ENCODE data around the gene RHOB. TPM values are rescaled to one million over a fixed set of nuclear protein-coding genes. Genes with fewer than 3 reads are reported as not detected.

The RHOB gene
- total RNA-seq, 1 donor from 2014 or later = 18.5 TPM

GRCh38 chr2:20473128-20473527, 26.3 kb downstream of the RHOB start:
- Mint-ChIP-seq H3K27me3 (peaks cover 7% of the 10 kb centered on the region), H3K27ac (no peak overlapping the region)

DNA sequence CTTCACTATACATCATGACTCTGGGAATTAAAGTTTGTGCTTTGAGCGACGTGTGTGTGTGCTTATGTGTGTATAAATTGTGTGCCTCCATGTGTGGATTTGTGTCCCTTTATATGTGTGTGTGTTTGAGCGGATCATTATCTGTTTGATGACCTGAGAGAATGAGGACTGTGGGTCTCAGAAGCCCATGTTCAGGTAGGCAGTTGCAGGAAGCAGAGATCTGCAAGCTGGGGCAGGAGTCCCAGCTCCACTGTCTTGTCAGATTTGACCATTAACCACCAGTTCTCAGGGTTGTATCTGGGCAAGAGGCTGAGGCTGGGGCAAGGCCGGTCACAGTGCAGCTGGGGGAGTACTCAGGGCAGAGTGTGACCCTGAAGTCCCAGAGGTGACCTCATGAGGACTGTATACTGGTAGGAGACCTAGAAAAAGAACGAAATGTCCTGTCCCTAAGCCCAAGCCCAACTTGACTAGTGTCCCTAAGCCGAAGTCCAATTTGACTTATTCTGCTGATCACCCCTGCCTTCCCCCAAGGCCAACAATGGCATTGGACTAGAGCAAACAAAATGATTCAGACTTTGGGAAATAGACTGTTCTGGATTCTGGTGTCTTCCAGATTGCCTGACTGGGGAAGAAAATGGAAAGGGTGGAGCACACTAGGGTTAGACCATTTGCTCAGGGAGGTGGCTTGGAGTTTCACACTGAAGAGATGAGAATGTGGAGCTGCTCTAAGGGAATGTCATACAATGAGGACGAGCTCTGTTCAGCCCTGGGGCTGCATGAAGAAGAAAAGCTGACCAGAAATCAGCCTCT, 28.1 kb downstream of the RHOB start:
- no peaks in the 10 kb centered on the region for H3K36me3 Mint-ChIP-seq (ENCODE audit: low read depth)
- no peak overlapping the region for H3K4me3 Mint-ChIP-seq
- DNase-seq = no peak
- no peaks in the 10 kb centered on the region for H3K9me3 Mint-ChIP-seq
- H3K27me3 Mint-ChIP-seq = peaks cover 6% of the 10 kb centered on the region
- intact Hi-C loops (cut with micrococcal nuclease) = no loop called here
- H3K27ac Mint-ChIP-seq = no peak overlapping the region
- peaks cover 2% of the 10 kb centered on the region for H3K4me1 Mint-ChIP-seq

More at GRCh38 chr2:20473128-20473527, 26.3 kb downstream of the RHOB start:
- no peak for DNase-seq
- Mint-ChIP-seq H3K4me3 (no peak overlapping the region), H3K9me3 (no peaks in the 10 kb centered on the region), H3K4me1 (peaks cover under 1% of the 10 kb centered on the region), H3K36me3 (ENCODE audit: low read depth) (no peaks in the 10 kb centered on the region)
- intact Hi-C loops (cut with micrococcal nuclease) = no loop called here

GRCh38 chr2:20475567-20475952, 28.7 kb downstream of the RHOB start:
- Mint-ChIP-seq H3K9me3 (no peaks in the 10 kb centered on the region), H3K4me3 (no peak overlapping the region), H3K27me3 (peaks cover 3% of the 10 kb centered on the region), H3K36me3 (ENCODE audit: low read depth) (no peaks in the 10 kb centered on the region), H3K27ac (no peak overlapping the region), H3K4me1 (peaks cover 2% of the 10 kb centered on the region)
- DNase-seq = no peak
- intact Hi-C loops (cut with micrococcal nuclease) = no loop called here

- no peaks in the 10 kb centered on the region for H3K36me3 Mint-ChIP-seq (ENCODE audit: low read depth)
- intact Hi-C loops (cut with micrococcal nuclease) = no loop called here
- H3K9me3 Mint-ChIP-seq = no peaks in the 10 kb centered on the region
- DNase-seq = no peak
- no peak overlapping the region for H3K4me3 Mint-ChIP-seq
- no peak overlapping the region for H3K27ac Mint-ChIP-seq
- H3K4me1 Mint-ChIP-seq = peaks cover 2% of the 10 kb centered on the region
- H3K27me3 Mint-ChIP-seq = peaks cover 4% of the 10 kb centered on the region
Observed at GRCh38 chr2:20476481-20476880, 29.6 kb downstream of the RHOB start.

DNA sequence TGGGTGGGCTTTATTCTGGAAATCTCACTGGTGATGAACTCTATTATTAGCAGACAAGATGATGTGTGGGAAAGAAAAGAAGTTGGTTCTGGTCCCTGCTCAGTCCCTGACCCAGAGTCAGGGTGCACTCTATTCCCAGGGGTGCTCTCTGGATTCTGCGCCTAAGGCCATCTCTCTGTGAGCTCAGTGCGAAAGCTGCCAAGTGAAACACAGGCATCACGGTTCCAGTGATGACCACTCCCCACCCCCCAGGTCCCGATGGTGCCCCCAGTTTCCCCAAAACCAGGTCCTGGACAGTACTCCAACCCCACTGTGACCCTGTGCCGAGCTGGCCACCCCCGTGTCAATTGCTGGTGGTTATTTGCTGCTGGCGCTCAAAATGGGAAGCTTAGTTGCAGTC, 30.1 kb downstream of the RHOB start:
- H3K27me3 Mint-ChIP-seq = peaks cover 4% of the 10 kb centered on the region
- no peaks in the 10 kb centered on the region for H3K36me3 Mint-ChIP-seq (ENCODE audit: low read depth)
- H3K9me3 Mint-ChIP-seq = no peaks in the 10 kb centered on the region
- no peak overlapping the region for H3K4me3 Mint-ChIP-seq
- peaks cover 2% of the 10 kb centered on the region for H3K4me1 Mint-ChIP-seq
- H3K27ac Mint-ChIP-seq = no peak overlapping the region
- no peak for DNase-seq
- intact Hi-C loops (cut with micrococcal nuclease) = no loop called here

DNA sequence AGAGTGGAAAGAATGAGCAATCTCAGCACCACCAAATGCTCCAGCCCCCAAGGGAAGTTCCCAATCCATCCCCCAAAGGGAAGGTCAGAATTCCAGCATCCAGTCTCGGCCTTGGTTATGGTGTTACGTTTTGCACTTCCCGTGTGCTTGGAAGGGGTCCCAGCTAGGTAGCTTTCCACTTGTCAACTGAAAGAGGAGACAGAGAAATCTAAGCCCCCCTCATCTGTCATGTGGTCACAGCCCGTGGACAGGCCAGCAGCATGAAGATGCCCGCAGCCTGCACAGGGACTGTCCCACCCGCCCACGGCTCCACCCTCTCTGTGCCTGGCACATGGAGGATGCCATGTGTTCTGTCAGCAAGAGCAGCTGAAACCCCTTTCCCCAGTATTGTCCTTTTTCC, 32.1 kb downstream of the RHOB start:
- no peak for DNase-seq
- Mint-ChIP-seq H3K4me1 (peaks cover 2% of the 10 kb centered on the region), H3K27me3 (peaks cover 6% of the 10 kb centered on the region), H3K36me3 (ENCODE audit: low read depth) (no peaks in the 10 kb centered on the region), H3K4me3 (no peak overlapping the region), H3K27ac (no peak overlapping the region), H3K9me3 (no peaks in the 10 kb centered on the region)
- intact Hi-C loops (cut with micrococcal nuclease) = no loop called here

GRCh38 chr2:20479835-20480234, 33.0 kb downstream of the RHOB start:
- DNase-seq = no peak
- no peaks in the 10 kb centered on the region for H3K36me3 Mint-ChIP-seq (ENCODE audit: low read depth)
- intact Hi-C loops (cut with micrococcal nuclease) = no loop called here
- peaks cover 8% of the 10 kb centered on the region for H3K27me3 Mint-ChIP-seq
- no peaks in the 10 kb centered on the region for H3K9me3 Mint-ChIP-seq
- H3K4me3 Mint-ChIP-seq = no peak overlapping the region
- H3K4me1 Mint-ChIP-seq = peaks cover 2% of the 10 kb centered on the region
- H3K27ac Mint-ChIP-seq = no peak overlapping the region

- Mint-ChIP-seq H3K27ac (no peak overlapping the region), H3K4me1 (peaks cover 2% of the 10 kb centered on the region), H3K4me3 (no peak overlapping the region), H3K36me3 (ENCODE audit: low read depth) (no peaks in the 10 kb centered on the region), H3K27me3 (peaks cover 10% of the 10 kb centered on the region), H3K9me3 (no peaks in the 10 kb centered on the region)
- DNase-seq = no peak
- intact Hi-C loops (cut with micrococcal nuclease) = no loop called here
Observed at GRCh38 chr2:20480913-20481312, 34.0 kb downstream of the RHOB start.

DNA sequence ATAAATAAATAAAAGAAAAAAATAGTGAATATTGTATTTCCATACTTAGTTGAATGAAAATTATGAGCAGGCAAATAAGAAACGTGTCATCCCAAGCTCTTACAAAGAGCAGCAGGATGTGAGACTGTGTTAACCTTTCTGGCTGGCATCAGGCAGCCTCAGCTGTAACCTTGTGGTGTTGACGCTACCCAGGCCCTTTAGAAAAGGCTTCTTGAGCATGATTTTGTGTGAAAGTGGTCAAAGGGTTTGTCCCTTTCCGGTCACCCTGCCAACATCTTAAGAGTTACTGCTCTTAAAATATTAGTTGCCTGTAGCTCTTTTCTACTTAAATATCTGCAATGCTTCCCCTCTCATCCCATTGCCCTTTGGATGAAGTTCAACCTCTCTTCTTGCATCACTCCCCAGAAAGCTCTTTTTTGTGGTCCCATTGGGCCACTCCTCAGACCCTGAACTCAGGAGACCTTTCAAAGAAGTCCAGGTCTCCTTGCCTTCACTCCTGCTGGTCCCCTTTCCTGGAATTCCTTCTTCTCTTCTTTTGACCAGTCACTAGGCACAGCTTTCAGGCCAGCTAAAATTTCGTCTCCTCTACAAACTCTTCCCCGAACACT, 35.0 kb downstream of the RHOB start:
- Mint-ChIP-seq H3K9me3 (no peaks in the 10 kb centered on the region), H3K27me3 (peaks cover 10% of the 10 kb centered on the region), H3K36me3 (ENCODE audit: low read depth) (no peaks in the 10 kb centered on the region), H3K4me3 (no peak overlapping the region), H3K27ac (no peak overlapping the region), H3K4me1 (peaks cover 2% of the 10 kb centered on the region)
- no peak for DNase-seq
- intact Hi-C loops (cut with micrococcal nuclease) = no loop called here

GRCh38 chr2:20482725-20483124, 35.9 kb downstream of the RHOB start:
- DNase-seq = no peak
- H3K9me3 Mint-ChIP-seq = no peaks in the 10 kb centered on the region
- H3K4me1 Mint-ChIP-seq = peaks cover 2% of the 10 kb centered on the region
- H3K4me3 Mint-ChIP-seq = no peak overlapping the region
- no peaks in the 10 kb centered on the region for H3K36me3 Mint-ChIP-seq (ENCODE audit: low read depth)
- intact Hi-C loops (cut with micrococcal nuclease) = no loop called here
- H3K27me3 Mint-ChIP-seq = peaks cover 10% of the 10 kb centered on the region
- H3K27ac Mint-ChIP-seq = no peak overlapping the region

DNA sequence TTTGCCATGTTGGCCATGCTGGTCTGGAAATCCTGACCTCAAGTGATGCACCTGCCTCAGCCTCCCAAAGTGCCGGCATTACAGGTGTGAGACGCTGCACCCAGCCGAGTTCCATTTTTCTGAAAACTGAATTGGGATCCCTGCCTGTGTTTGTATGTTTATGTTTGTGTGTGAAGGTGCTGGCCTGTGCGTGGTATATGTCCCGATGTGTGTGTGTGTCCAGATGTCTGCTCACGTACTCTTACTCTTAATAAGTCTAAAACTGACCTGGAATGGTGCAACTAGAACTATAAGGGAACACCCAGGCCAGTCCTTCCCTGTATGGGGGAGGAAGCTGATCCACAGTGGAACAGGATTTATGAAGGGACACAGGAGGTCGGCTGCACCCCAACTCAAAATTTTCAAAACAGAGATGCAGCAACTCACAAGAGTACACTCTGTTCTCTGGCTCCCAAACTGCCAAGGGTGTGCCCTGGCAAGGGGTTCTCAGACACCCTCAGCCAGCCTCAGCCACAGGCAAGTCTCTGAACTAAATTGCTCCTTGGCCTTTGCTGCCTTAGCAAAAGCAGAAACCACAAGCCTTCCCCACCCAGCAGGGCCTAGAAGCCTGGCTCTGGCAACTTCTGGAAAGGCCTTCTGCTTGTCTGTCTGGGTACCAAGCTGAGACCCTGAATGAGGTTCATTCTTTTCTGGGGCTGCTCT, 36.5 kb downstream of the RHOB start:
- Mint-ChIP-seq H3K4me3 (no peak overlapping the region), H3K4me1 (no peaks in the 10 kb centered on the region), H3K27me3 (peaks cover 10% of the 10 kb centered on the region), H3K36me3 (ENCODE audit: low read depth) (no peaks in the 10 kb centered on the region), H3K9me3 (no peaks in the 10 kb centered on the region), H3K27ac (no peak overlapping the region)
- intact Hi-C loops (cut with micrococcal nuclease) = no loop called here
- DNase-seq = no peak

- Mint-ChIP-seq H3K4me3 (no peak overlapping the region), H3K27ac (no peak overlapping the region), H3K4me1 (no peaks in the 10 kb centered on the region), H3K36me3 (ENCODE audit: low read depth) (no peaks in the 10 kb centered on the region), H3K27me3 (peaks cover 10% of the 10 kb centered on the region), H3K9me3 (no peaks in the 10 kb centered on the region)
- intact Hi-C loops (cut with micrococcal nuclease) = no loop called here
- DNase-seq = no peak
Observed at GRCh38 chr2:20484034-20484617, 37.3 kb downstream of the RHOB start.

- H3K4me1 Mint-ChIP-seq = no peaks in the 10 kb centered on the region
- no peak overlapping the region for H3K4me3 Mint-ChIP-seq
- no peak for DNase-seq
- intact Hi-C loops (cut with micrococcal nuclease) = no loop called here
- H3K27me3 Mint-ChIP-seq = peaks cover 10% of the 10 kb centered on the region
- H3K36me3 Mint-ChIP-seq (ENCODE audit: low read depth) = no peaks in the 10 kb centered on the region
- H3K9me3 Mint-ChIP-seq = no peaks in the 10 kb centered on the region
- no peak overlapping the region for H3K27ac Mint-ChIP-seq
Observed at GRCh38 chr2:20484810-20485611, 38.1 kb downstream of the RHOB start.

Data from activated CD4-positive, alpha-beta T cell treated with anti-CD3 and anti-CD28 coated beads, Interleukin-2, amount 10 ng/mL, durations not matched to agents 24 days and 14 days (primary cell).